Thyroid gland (tissue), 4 donors: ENCODE results near the gene GK.

Source experiments
- POLR2A ChIP-seq, 2 donors: fragments of 450-650 bp; IDR thresholded peaks; one replicate each; pipeline ENCODE4 v1.6.1; 2017; ENCODE audit warnings: antibody characterized with exemption in 2 of 2, mild to moderate bottlenecking in 2 of 2, moderate library complexity in 1 of 2
- TF ChIP-seq, protein P1 (sequence below), 6 experiments: fragments of 200-600 bp in 3 of 6; fragments of 450-650 bp in 3 of 6; sonication (generic) in 3 of 6; IDR thresholded peaks; one replicate each; pipeline ENCODE4 v1.5.1; 2016 to 2019; ENCODE audit warnings: antibody characterized with exemption in 6 of 6, mild to moderate bottlenecking in 2 of 6, inconsistent platforms in 1 of 6, moderate library complexity in 1 of 6

- no peak for TF ChIP-seq POLR2A (IDR thresholded peaks at IDR 0.05)
- TF ChIP-seq, protein P1, sequence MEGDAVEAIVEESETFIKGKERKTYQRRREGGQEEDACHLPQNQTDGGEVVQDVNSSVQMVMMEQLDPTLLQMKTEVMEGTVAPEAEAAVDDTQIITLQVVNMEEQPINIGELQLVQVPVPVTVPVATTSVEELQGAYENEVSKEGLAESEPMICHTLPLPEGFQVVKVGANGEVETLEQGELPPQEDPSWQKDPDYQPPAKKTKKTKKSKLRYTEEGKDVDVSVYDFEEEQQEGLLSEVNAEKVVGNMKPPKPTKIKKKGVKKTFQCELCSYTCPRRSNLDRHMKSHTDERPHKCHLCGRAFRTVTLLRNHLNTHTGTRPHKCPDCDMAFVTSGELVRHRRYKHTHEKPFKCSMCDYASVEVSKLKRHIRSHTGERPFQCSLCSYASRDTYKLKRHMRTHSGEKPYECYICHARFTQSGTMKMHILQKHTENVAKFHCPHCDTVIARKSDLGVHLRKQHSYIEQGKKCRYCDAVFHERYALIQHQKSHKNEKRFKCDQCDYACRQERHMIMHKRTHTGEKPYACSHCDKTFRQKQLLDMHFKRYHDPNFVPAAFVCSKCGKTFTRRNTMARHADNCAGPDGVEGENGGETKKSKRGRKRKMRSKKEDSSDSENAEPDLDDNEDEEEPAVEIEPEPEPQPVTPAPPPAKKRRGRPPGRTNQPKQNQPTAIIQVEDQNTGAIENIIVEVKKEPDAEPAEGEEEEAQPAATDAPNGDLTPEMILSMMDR (IDR thresholded peaks at IDR 0.05): no peak
Observed at GRCh38 chrX:30674799-30675198, 21.6 kb downstream of the GK start.
